ENCODE measurements around the gene RIT1. TPM values are rescaled to one million over a fixed set of nuclear protein-coding genes. Genes with fewer than 3 reads are reported as not detected.
"Not testable (repeated sequence)": the region's sequence is repeated elsewhere in the genome, so short reads cannot be mapped to it uniquely, and the experiment has no call there.

Gene RIT1
- total RNA-seq, 1 donor from 2014 or later: 38.3 TPM

- H3K27ac ChIP-seq: no peak overlapping the region
- H3K9me3 ChIP-seq: no peaks in the 10 kb centered on the region
- no peaks in the 10 kb centered on the region for H3K27me3 ChIP-seq
- H3K4me1 ChIP-seq: peaks cover 14% of the 10 kb centered on the region
- peaks cover 0 to 57% of the 10 kb centered on the region in 2 donors for H3K36me3 ChIP-seq
- intact Hi-C loops (cut with DNase I): no loop called here
- no peak for DNase-seq (ENCODE audit: extremely low spot score in 2 of 2)
- TF ChIP-seq CTCF (IDR thresholded peaks at IDR 0.05): no peak
- no peak for TF ChIP-seq POLR2AphosphoS5 (IDR thresholded peaks at IDR 0.05; ENCODE audit: insufficient read depth in 1 of 2, low read depth in 1 of 2)
- TF ChIP-seq POLR2A (IDR thresholded peaks at IDR 0.05): no peak
- H3K4me3 ChIP-seq: no peak overlapping the region
Observed at GRCh38 chr1:155897746-155898145, 13.4 kb downstream of the RIT1 start.

GRCh38 chr1:155896476-155896875, 14.7 kb downstream of the RIT1 start:
- H3K4me3 ChIP-seq; intact Hi-C loops (cut with DNase I); H3K9me3 ChIP-seq; DNase-seq (ENCODE audit: extremely low spot score in 2 of 2); H3K27me3 ChIP-seq; H3K27ac ChIP-seq: not testable (repeated sequence)
- peaks cover 0 to 45% of the 10 kb centered on the region in 2 donors for H3K36me3 ChIP-seq
- H3K4me1 ChIP-seq: peaks cover 22% of the 10 kb centered on the region

- H3K4me3 ChIP-seq; H3K27ac ChIP-seq; DNase-seq (ENCODE audit: extremely low spot score in 2 of 2); intact Hi-C loops (cut with DNase I); H3K9me3 ChIP-seq; H3K27me3 ChIP-seq: not testable (repeated sequence)
- H3K36me3 ChIP-seq: peaks cover 0 to 37% of the 10 kb centered on the region in 2 donors
- H3K4me1 ChIP-seq: peaks cover 22% of the 10 kb centered on the region
Observed at GRCh38 chr1:155895617-155896016, 15.5 kb downstream of the RIT1 start.

GRCh38 chr1:155893389-155894142, 17.6 kb downstream of the RIT1 start:
- Histone ChIP-seq H3K27ac (peak overlapping the region; percentile 71), H3K9me3 (no peaks in the 10 kb centered on the region), H3K36me3 (peaks cover 0 to 16% of the 10 kb centered on the region in 2 donors), H3K4me3 (no peak overlapping the region), H3K27me3 (no peaks in the 10 kb centered on the region), H3K4me1 (peaks cover 22% of the 10 kb centered on the region)
- TF ChIP-seq POLR2A (IDR thresholded peaks at IDR 0.05): no peak
- TF ChIP-seq CTCF (IDR thresholded peaks at IDR 0.05): no peak
- TF ChIP-seq POLR2AphosphoS5 (IDR thresholded peaks at IDR 0.05; ENCODE audit: insufficient read depth in 1 of 2, low read depth in 1 of 2): peak in 1 of 2 donors; percentile 83
- no peak for DNase-seq (ENCODE audit: extremely low spot score in 2 of 2)
- intact Hi-C loops (cut with DNase I): no loop called here

- Histone ChIP-seq H3K4me3 (no peak overlapping the region), H3K9me3 (no peaks in the 10 kb centered on the region), H3K4me1 (peaks cover 22% of the 10 kb centered on the region), H3K27ac (peak overlapping the region; percentile 71), H3K27me3 (no peaks in the 10 kb centered on the region), H3K36me3 (peaks cover 0 to 15% of the 10 kb centered on the region in 2 donors)
- intact Hi-C loops (cut with DNase I): no loop called here
- TF ChIP-seq POLR2AphosphoS5 (IDR thresholded peaks at IDR 0.05; ENCODE audit: insufficient read depth in 1 of 2, low read depth in 1 of 2) (no peak), CTCF (IDR thresholded peaks at IDR 0.05) (no peak), POLR2A (IDR thresholded peaks at IDR 0.05) (no peak)
- DNase-seq (ENCODE audit: extremely low spot score in 2 of 2): no peak
Observed at GRCh38 chr1:155892796-155893195, 18.4 kb downstream of the RIT1 start.

GRCh38 chr1:155890251-155890650, 20.9 kb downstream of the RIT1 start:
- Histone ChIP-seq H3K36me3 (no peaks in the 10 kb centered on the region), H3K27me3 (no peaks in the 10 kb centered on the region), H3K4me1 (peaks cover 22% of the 10 kb centered on the region), H3K27ac (no peak overlapping the region), H3K4me3 (no peak overlapping the region), H3K9me3 (no peaks in the 10 kb centered on the region)
- TF ChIP-seq POLR2A (IDR thresholded peaks at IDR 0.05): no peak
- TF ChIP-seq POLR2AphosphoS5 (IDR thresholded peaks at IDR 0.05; ENCODE audit: insufficient read depth in 1 of 2, low read depth in 1 of 2): no peak
- TF ChIP-seq CTCF (IDR thresholded peaks at IDR 0.05): no peak
- no peak for DNase-seq (ENCODE audit: extremely low spot score in 2 of 2)
- intact Hi-C loops (cut with DNase I): no loop called here

Measured in vagina (tissue), 2 donors.